GM19397 (cell line): Measurements from ENCODE around the gene GRIN3A.

Source experiments
- ATAC-seq: cut with Tn5 transposase; IDR thresholded peaks from one replicate; pipeline ENCODE4 v1.9.1; 2021; ENCODE audit warnings: mild to moderate bottlenecking, moderate library complexity; ENCODE audit not compliant: unreplicated experiment

The GRIN3A gene

GRCh38 chr9:101706261-101706798 lies 32.1 kb downstream of the GRIN3A start:
- ATAC-seq: no peak

GRCh38 chr9:101705135-101705661 lies 33.2 kb downstream of the GRIN3A start:
- peak; percentile 73 for ATAC-seq

- no peak for ATAC-seq
Observed at GRCh38 chr9:101702257-101702656, 36.2 kb downstream of the GRIN3A start.

GRCh38 chr9:101693546-101694336 lies 44.7 kb downstream of the GRIN3A start:
- no peak for ATAC-seq

GRCh38 chr9:101691657-101692056 lies 46.8 kb downstream of the GRIN3A start:
- no peak for ATAC-seq

- no peak for ATAC-seq
Observed at GRCh38 chr9:101689039-101689438, 49.4 kb downstream of the GRIN3A start.

GRCh38 chr9:101684665-101685064 lies 53.8 kb downstream of the GRIN3A start:
- ATAC-seq: no peak

GRCh38 chr9:101683236-101683635 lies 55.2 kb downstream of the GRIN3A start:
- no peak for ATAC-seq

- no peak for ATAC-seq
Observed at GRCh38 chr9:101677861-101678260, 60.6 kb downstream of the GRIN3A start.

GRCh38 chr9:101675341-101675740 lies 63.1 kb downstream of the GRIN3A start:
- no peak for ATAC-seq

GRCh38 chr9:101674165-101674564 lies 64.3 kb downstream of the GRIN3A start:
- no peak for ATAC-seq

- no peak for ATAC-seq
Observed at GRCh38 chr9:101673642-101674041, 64.8 kb downstream of the GRIN3A start.

- no peak for ATAC-seq
Observed at GRCh38 chr9:101671567-101671966, 66.9 kb downstream of the GRIN3A start.

GRCh38 chr9:101668421-101668820 lies 70.0 kb downstream of the GRIN3A start:
- ATAC-seq: no peak

GRCh38 chr9:101664453-101664852 lies 74.0 kb downstream of the GRIN3A start:
- no peak for ATAC-seq

- no peak for ATAC-seq
Observed at GRCh38 chr9:101652601-101653175, 85.8 kb downstream of the GRIN3A start.

- ATAC-seq: no peak
Observed at GRCh38 chr9:101650142-101650541, 88.3 kb downstream of the GRIN3A start.

- no peak for ATAC-seq
Observed at GRCh38 chr9:101648493-101648892, 90.0 kb downstream of the GRIN3A start.

GRCh38 chr9:101639785-101640665 lies 98.4 kb downstream of the GRIN3A start:
- no peak for ATAC-seq

- no peak for ATAC-seq
Observed at GRCh38 chr9:101639311-101639710, 99.1 kb downstream of the GRIN3A start.

GRCh38 chr9:101636247-101636646 lies 102.2 kb downstream of the GRIN3A start:
- no peak for ATAC-seq
